K562 (cell line): ENCODE results near the gene MED17. TPM values are rescaled to one million over a fixed set of nuclear protein-coding genes. Genes with fewer than 3 reads are reported as not detected.

Experiments used
- ATAC-seq: fragments of 200-7000 bp; cut with Tn5 transposase; 3 replicates; pipeline ENCODE4 v1.9.1; 2020; ENCODE audit warnings: moderate library complexity
- Bru-seq: library from RNA; stranded (reverse); fragments of 400-500 nt; gene quantifications from one replicate; lab custom pipeline; 2021; lab: Mats Ljungman, UMichigan
- BruChase-seq, 2 experiments: library from RNA; stranded (reverse); fragments of 400-500 nt; gene quantifications; one replicate each; lab custom pipeline; 2021; lab: Mats Ljungman, UMichigan
- BruUV-seq: library from RNA; stranded (reverse); fragments of 400-500 nt; replicated peaks from 2 replicates; lab custom pipeline; 2021; lab: Mats Ljungman, UMichigan
- CTCF ChIA-PET: fragments of 300-600 bp; formaldehyde crosslinking; extraction: SDS; loops from one replicate; lab custom pipeline; 2021; ENCODE audit warnings: low intra/inter-chr PET ratio; lab: Yijun Ruan, JAX
- POLR2A ChIA-PET: fragments of 300-600, 350-650 bp; sonication (Branson Sonifier 250); formaldehyde crosslinking; extraction: SDS; loops from one replicate; lab custom pipeline; 2021; ENCODE audit warnings: antibody characterized with exemption, inconsistent platforms; lab: Yijun Ruan, JAX
- DNase-seq, 4 experiments: peaks; one replicate each; pipeline versions ENCODE4 v3.0.0 to v3.0.0-alpha.2; 2011 to 2018; ENCODE audit warnings: low spot score in 3 of 4, mixed read lengths in 3 of 4; ENCODE audit errors: extremely low read depth in 1 of 4
- FAIRE-seq: peaks from 2 replicates; lab custom pipeline; 2011; peaks lifted over from hg19 to GRCh38; lab: Jason Lieb, UNC
- H2AFZ ChIP-seq: 2 replicates; pipeline ENCODE4 v1.6.0; 2011; ENCODE audit warnings: low read depth, low read length, control low read depth, inconsistent platforms
- H3K27ac ChIP-seq: fragments of 200-600 bp; 3 replicates; pipeline ENCODE4 v1.8.0; 2011; ENCODE audit warnings: low read depth, mild to moderate bottlenecking, control low read depth, inconsistent platforms, low read length, moderate library complexity, mixed read lengths; ENCODE audit errors: extremely low read depth
- H3K27me3 ChIP-seq, 2 experiments: fragments of 300-600 bp in 1 of 2; 2 replicates in 1 of 2; 3 replicates in 1 of 2; pipeline versions ENCODE4 v1.6.0 to v1.8.0; 2011; ENCODE audit warnings: inconsistent platforms in 2 of 2, low read length in 2 of 2, mild to moderate bottlenecking in 1 of 2, mixed read lengths in 1 of 2, moderate library complexity in 1 of 2; ENCODE audit not compliant: control insufficient read depth in 2 of 2, insufficient read depth in 2 of 2
- H3K36me3 ChIP-seq: fragments of 300-600 bp; 3 replicates; pipeline ENCODE4 v1.8.0; 2011; ENCODE audit warnings: mild to moderate bottlenecking, low read length, inconsistent platforms; ENCODE audit not compliant: control insufficient read depth, insufficient read depth
- H3K4me1 ChIP-seq, 2 experiments: fragments of 200-600 bp in 1 of 2; replicated peaks in 1 of 2; 2 replicates in 1 of 2; 3 replicates in 1 of 2; pipeline versions ENCODE4 v1.5.1 to v1.8.0; 2011; ENCODE audit warnings: inconsistent platforms in 2 of 2, low read length in 2 of 2, mild to moderate bottlenecking in 1 of 2, mixed read lengths in 1 of 2, moderate library complexity in 1 of 2; ENCODE audit not compliant: control insufficient read depth in 2 of 2, insufficient read depth in 2 of 2
- H3K4me2 ChIP-seq: 2 replicates; pipeline ENCODE4 v1.6.1; 2011; ENCODE audit warnings: low read length, control low read depth, inconsistent platforms, mixed read lengths; ENCODE audit not compliant: insufficient read depth
- H3K4me3 ChIP-seq: fragments of 200-600 bp; sonication (generic), shearing (Covaris generic); 2 replicates; pipeline ENCODE4 v1.5.1; 2016; ENCODE audit warnings: control low read depth, inconsistent platforms
- H3K79me2 ChIP-seq: fragments of 200-600 bp; 3 replicates; pipeline ENCODE4 v1.8.0; 2011; ENCODE audit warnings: low read length, inconsistent platforms; ENCODE audit not compliant: control insufficient read depth, insufficient read depth
- H3K9ac ChIP-seq, 2 experiments: 2 replicates each; pipeline versions ENCODE4 v1.6.0 to v1.6.1; 2011; ENCODE audit warnings: low read depth in 2 of 2, low read length in 2 of 2, control low read depth in 1 of 2, inconsistent platforms in 1 of 2, mild to moderate bottlenecking in 1 of 2, mixed read lengths in 1 of 2; ENCODE audit not compliant: insufficient read depth in 1 of 2
- H3K9me1 ChIP-seq: one replicate; pipeline ENCODE4 v1.6.0; 2011; ENCODE audit warnings: inconsistent platforms, mild to moderate bottlenecking, low read length, moderate library complexity; ENCODE audit not compliant: control insufficient read depth, insufficient read depth
- H3K9me3 ChIP-seq: replicated peaks from 2 replicates; pipeline ENCODE4 v1.5.1; 2011; ENCODE audit warnings: low read depth, low read length, inconsistent platforms; ENCODE audit not compliant: control insufficient read depth, insufficient read depth
- H4K20me1 ChIP-seq: replicated peaks from 2 replicates; pipeline ENCODE4 v1.6.1; 2011; ENCODE audit warnings: low read length, inconsistent platforms, mixed read lengths; ENCODE audit not compliant: control insufficient read depth, insufficient read depth
- ELF4 ChIP-seq: fragments of 450-650 bp; formaldehyde crosslinking; IDR thresholded peaks from 2 replicates; pipeline ENCODE4 v1.4.0; 2022; ENCODE audit warnings: missing genetic modification characterization
- HDAC6 ChIP-seq: IDR thresholded peaks from 2 replicates; pipeline ENCODE4 v1.6.1; 2012; ENCODE audit warnings: low read depth, mild to moderate bottlenecking, control low read depth, inconsistent platforms, low read length, moderate library complexity
- HMGN3 ChIP-seq: IDR thresholded peaks from 2 replicates; pipeline ENCODE4 v1.6.1; 2011; ENCODE audit warnings: borderline replicate concordance, low read depth, mild to moderate bottlenecking, mixed read lengths, low read length; ENCODE audit not compliant: insufficient read length; ENCODE audit errors: extremely low read depth
- LCOR ChIP-seq: sonication (generic); formaldehyde crosslinking; IDR thresholded peaks from 2 replicates; pipeline ENCODE4 v1.8.0; 2022; ENCODE audit warnings: mild to moderate bottlenecking, missing genetic modification reagents
- MITF ChIP-seq: IDR thresholded peaks from 2 replicates; pipeline ENCODE4 v1.6.1; 2014; ENCODE audit warnings: antibody characterized with exemption
- NFE2 ChIP-seq: IDR thresholded peaks from 2 replicates; pipeline ENCODE4 v1.6.1; 2014; ENCODE audit warnings: antibody characterized with exemption, low read depth
- SREBF2 ChIP-seq: sonication (generic); formaldehyde crosslinking; IDR thresholded peaks from 2 replicates; pipeline ENCODE4 v1.4.0; 2020; ENCODE audit warnings: mild to moderate bottlenecking, missing genetic modification reagents
- ZNF140 ChIP-seq: fragments of 250-450 bp; sonication (Bioruptor Pico); IDR thresholded peaks from 2 replicates; pipeline ENCODE4 v1.8.0; 2021; ENCODE audit warnings: moderate library complexity, mild to moderate bottlenecking, inconsistent platforms
- ZNF316 ChIP-seq: fragments of 450-650 bp; IDR thresholded peaks from 2 replicates; pipeline ENCODE4 v1.6.1; 2016
- WGBS: fragments of 100-300 bp; shearing (Covaris generic); methylation state at CpG from one replicate; pipeline ENCODE4 v1.1.6; 2016; ENCODE audit warnings: low coverage, mixed read lengths; ENCODE audit not compliant: insufficient coverage; ENCODE audit errors: missing lambda C conversion rate; 5-methylcytosine and 5-hydroxymethylcytosine counted together
- in situ Hi-C: fragments of 300-500 bp; cut with MboI; formaldehyde crosslinking; loops from 4 replicates; pipeline ENCODE4 v1.15.0; 2018; ENCODE audit warnings: inconsistent platforms, mixed read lengths
- intact Hi-C: fragments of 100-400 bp; cut with micrococcal nuclease; formaldehyde crosslinking; loops from 2 replicates; pipeline ENCODE4 v1.14.2; 2022
- long read RNA-seq, 3 experiments: library from polyadenylated mRNA in 2 of 3; library from RNA in 1 of 3; unstranded in 2 of 3; stranded (forward) in 1 of 3; transcript quantifications; one replicate each; pipeline ENCODE4 v2.0.0, GENCODE V29; 2019 to 2022
- polyA minus RNA-seq, 3 experiments: library from RNA; depleted of rRNA, polyadenylated mRNA; stranded (reverse); fragments of >200 nt; gene quantifications; 2 replicates each; pipeline ENCODE4 v1.2.3, GENCODE V29; 2011
- polyA plus RNA-seq, 8 experiments: library from polyadenylated mRNA; depleted of rRNA in 4 of 8; stranded (reverse) in 5 of 8; unstranded in 3 of 8; fragments of >200 nt; fragmentation: Nextera tagmentation in 2 of 8; fragmentation: Illumina TruSeq in 1 of 8; extraction: Ambion mirVana in 2 of 8; extraction: Trizol in 1 of 8; gene quantifications; 2 replicates each; pipeline versions ENCODE4 v1.2.1 to v1.2.3, GENCODE V29; 2011 to 2014; ENCODE audit warnings: inconsistent platforms in 1 of 8, missing spikeins in 1 of 8
- total RNA-seq, 7 experiments: library from RNA; depleted of rRNA in 6 of 7; stranded (reverse); fragments of >200 nt in 6 of 7; fragmentation: Illumina TruSeq in 2 of 7; extraction: Trizol in 2 of 7; gene quantifications; 2 replicates each; pipeline versions ENCODE4 v1.2.1 to v1.2.3, GENCODE V29; 2011 to 2021; ENCODE audit warnings: low replicate concordance in 1 of 7
- TF ChIP-seq, protein P1 (sequence below): fragments of 450-650 bp; IDR thresholded peaks from 2 replicates; pipeline ENCODE4 v1.6.1; 2017; ENCODE audit warnings: antibody characterized with exemption
- TF ChIP-seq, protein P2 (sequence below): fragments of 450-650 bp; IDR thresholded peaks from 2 replicates; pipeline ENCODE4 v1.6.1; 2016; ENCODE audit warnings: antibody characterized with exemption

Gene MED17
- 55.0 and 121 TPM in 2 replicates for total RNA-seq (2011; cell fraction: chromatin; rRNA removed; ENCODE audit: low replicate concordance)
- total RNA-seq (2011; cell fraction: nucleolus; rRNA removed), result 36.2 and 37.2 TPM in 2 replicates
- 65.5 and 106 TPM in 2 replicates for total RNA-seq (2011; cell fraction: nucleoplasm; rRNA removed)
- 29.8 and 30.7 TPM in 2 replicates for total RNA-seq (2014; rRNA removed)
- total RNA-seq (2014; rRNA removed; fragmentation: Illumina TruSeq; extraction: Trizol), result 34.5 and 35.1 TPM in 2 replicates
- 31.5 and 32.4 TPM in 2 replicates for total RNA-seq (2015; rRNA removed; fragmentation: Illumina TruSeq; extraction: Trizol)
- total RNA-seq (2021), result 34.7 and 35.0 TPM in 2 replicates
- 20.3 and 22.0 TPM in 2 replicates for polyA plus RNA-seq (2011; rRNA removed)
- polyA plus RNA-seq (2011; cell fraction: cytosol; rRNA removed), result 7.8 and 8.2 TPM in 2 replicates
- 31.3 and 40.5 TPM in 2 replicates for polyA plus RNA-seq (2011; cell fraction: nucleus; rRNA removed)
- 12.7 and 15.4 TPM in 2 replicates for polyA plus RNA-seq (2012)
- 22.1 and 26.8 TPM in 2 replicates for polyA plus RNA-seq (2014; fragmentation: Illumina TruSeq; extraction: Trizol)
- 1 to 10 TPM; 6.7 to 7.7 TPM for polyA plus RNA-seq (2014; fragmentation: Nextera tagmentation; extraction: Ambion mirVana)
- polyA plus RNA-seq (2014; rRNA removed), result 21.5 and 21.7 TPM in 2 replicates
- polyA minus RNA-seq (2011; rRNA and poly(A)+ RNA removed), result 30.5 and 37.4 TPM in 2 replicates
- polyA minus RNA-seq (2011; cell fraction: cytosol; rRNA and poly(A)+ RNA removed), result 11.0 and 14.2 TPM in 2 replicates
- polyA minus RNA-seq (2011; cell fraction: nucleus; rRNA and poly(A)+ RNA removed), result 36.9 and 49.5 TPM in 2 replicates
- Bru-seq, nascent RNA, result percentile 78 among the genes with signal in this experiment
- BruChase-seq, experiment 1, labeled RNA remaining after a 2-hour chase, result percentile 77 among the genes with signal in this experiment
- percentile 75 among the genes with signal in this experiment for BruChase-seq, experiment 2, labeled RNA remaining after a 6-hour chase
- long read RNA-seq, experiment 1, full-length matches to known transcripts, result 71 of 75 reads
- long read RNA-seq, experiment 1, partial matches to known transcripts, result 0 of 75 reads
- long read RNA-seq, experiment 1, other reads (novel, unspliced or antisense), result 4 of 75 reads
- long read RNA-seq, experiment 2, full-length matches to known transcripts, result 5 of 9 reads
- long read RNA-seq, experiment 2, partial matches to known transcripts, result 1 of 9 reads
- long read RNA-seq, experiment 2, other reads (novel, unspliced or antisense), result 3 of 9 reads
- long read RNA-seq, experiment 3, full-length matches to known transcripts, result 19 of 20 reads
- long read RNA-seq, experiment 3, partial matches to known transcripts, result 1 of 20 reads
- long read RNA-seq, experiment 3, other reads (novel, unspliced or antisense), result 0 of 20 reads

DNA sequence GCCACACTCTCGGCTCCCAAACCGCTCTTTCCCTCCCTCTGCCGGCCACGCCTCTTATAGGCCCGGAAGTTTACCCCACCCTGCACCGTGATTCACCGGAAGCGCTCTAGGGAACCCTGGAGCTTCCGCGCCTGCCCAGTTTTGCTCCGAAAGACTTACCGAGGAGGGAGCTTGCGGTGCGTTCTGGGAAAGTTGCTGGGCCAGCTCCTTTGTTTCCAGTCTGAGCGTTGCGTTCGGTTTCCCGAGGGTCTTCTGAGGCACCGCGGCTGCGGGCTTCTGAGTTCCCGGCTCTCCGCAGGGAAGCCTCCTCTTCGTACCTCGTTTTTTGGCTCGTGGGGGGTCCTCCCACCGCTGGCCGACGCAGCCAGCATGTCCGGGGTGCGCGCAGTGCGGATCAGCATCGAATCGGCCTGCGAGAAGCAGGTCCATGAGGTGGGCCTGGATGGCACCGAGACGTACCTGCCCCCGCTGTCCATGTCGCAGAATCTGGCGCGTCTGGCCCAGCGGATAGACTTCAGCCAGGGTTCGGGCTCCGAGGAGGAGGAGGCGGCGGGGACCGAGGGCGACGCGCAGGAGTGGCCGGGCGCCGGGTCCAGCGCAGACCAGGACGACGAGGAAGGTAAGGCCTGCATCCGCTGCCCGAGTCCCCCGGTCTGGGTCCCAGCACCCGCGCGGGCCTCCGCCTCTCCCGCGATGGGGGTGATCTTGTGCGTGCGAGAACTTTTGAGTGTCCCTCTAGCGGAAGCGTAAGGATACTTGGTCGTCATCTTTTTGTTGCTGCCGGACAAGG lies at the start of gene MED17:
Gene MED17 (plus strand): TSS at position 138 of the 790 bp plus-strand sequence. CDS start 232 bp downstream, at position 370.
- Histone ChIP-seq H4K20me1 (peaks cover 10% of the 10 kb centered on the region), H2AFZ (peak within 1 kb of the TSS; percentile 97), H3K27ac (peak within 1 kb of the TSS; percentile 92), H3K36me3 (peaks cover 34% of the 10 kb centered on the region), H3K79me2 (peaks cover 61% of the 10 kb centered on the region), H3K9me3 (no peaks in the 10 kb centered on the region), H3K27me3 (no peaks in the 10 kb centered on the region), H3K4me3 (peak within 1 kb of the TSS; percentile 98), H3K4me1 (peaks cover 4 to 14% of the 10 kb centered on the region in 2 experiments), H3K9me1 (no peaks in the 10 kb centered on the region), H3K9ac (peak within 1 kb of the TSS; percentile 95 to 98), H3K4me2 (peak within 1 kb of the TSS; percentile 99)
- ATAC-seq (peak; percentile 96), FAIRE-seq (peak; percentile 96), DNase-seq (peak; percentile 83 to 96 (median 90))
- CTCF ChIA-PET, result no interaction called here
- WGBS, result under 1% methylated on average over 45 of the region's 72 CpGs
- in situ Hi-C loops, result no loop called here
- POLR2A ChIA-PET, result interaction anchor here (0.6 to 2.2 kb wide), 15 partner anchors 11 to 431 kb away, joined by 3 to 32 read pairs (median 3); partner anchors contain the start of genes C11orf54 and TAF1D
- BruUV-seq, result TSS peak; percentile 56
- intact Hi-C loops, result loop anchor here (1.0 to 2.0 kb wide), 2 partner anchors 43 to 124 kb away; partner anchors contain the start of genes C11orf54, CEP295 and TAF1D
- TF ChIP-seq, protein P1, sequence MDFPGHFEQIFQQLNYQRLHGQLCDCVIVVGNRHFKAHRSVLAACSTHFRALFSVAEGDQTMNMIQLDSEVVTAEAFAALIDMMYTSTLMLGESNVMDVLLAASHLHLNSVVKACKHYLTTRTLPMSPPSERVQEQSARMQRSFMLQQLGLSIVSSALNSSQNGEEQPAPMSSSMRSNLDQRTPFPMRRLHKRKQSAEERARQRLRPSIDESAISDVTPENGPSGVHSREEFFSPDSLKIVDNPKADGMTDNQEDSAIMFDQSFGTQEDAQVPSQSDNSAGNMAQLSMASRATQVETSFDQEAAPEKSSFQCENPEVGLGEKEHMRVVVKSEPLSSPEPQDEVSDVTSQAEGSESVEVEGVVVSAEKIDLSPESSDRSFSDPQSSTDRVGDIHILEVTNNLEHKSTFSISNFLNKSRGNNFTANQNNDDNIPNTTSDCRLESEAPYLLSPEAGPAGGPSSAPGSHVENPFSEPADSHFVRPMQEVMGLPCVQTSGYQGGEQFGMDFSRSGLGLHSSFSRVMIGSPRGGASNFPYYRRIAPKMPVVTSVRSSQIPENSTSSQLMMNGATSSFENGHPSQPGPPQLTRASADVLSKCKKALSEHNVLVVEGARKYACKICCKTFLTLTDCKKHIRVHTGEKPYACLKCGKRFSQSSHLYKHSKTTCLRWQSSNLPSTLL, result no peak
- TF ChIP-seq ELF4 (CRISPR knock-in tag), result no peak
- TF ChIP-seq, protein P2, sequence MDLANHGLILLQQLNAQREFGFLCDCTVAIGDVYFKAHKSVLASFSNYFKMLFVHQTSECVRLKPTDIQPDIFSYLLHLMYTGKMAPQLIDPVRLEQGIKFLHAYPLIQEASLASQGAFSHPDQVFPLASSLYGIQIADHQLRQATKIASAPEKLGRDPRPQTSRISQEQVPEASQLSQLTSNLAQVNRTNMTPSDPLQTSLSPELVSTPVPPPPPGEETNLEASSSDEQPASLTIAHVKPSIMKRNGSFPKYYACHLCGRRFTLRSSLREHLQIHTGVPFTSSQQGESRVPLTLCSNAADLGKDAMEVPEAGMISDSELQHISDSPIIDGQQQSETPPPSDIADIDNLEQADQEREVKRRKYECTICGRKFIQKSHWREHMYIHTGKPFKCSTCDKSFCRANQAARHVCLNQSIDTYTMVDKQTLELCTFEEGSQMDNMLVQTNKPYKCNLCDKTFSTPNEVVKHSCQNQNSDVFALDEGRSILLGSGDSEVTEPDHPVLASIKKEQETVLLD, result no peak
- no peak for TF ChIP-seq SREBF2 (CRISPR knock-in tag)
- TF ChIP-seq MITF, result no peak
- peak; percentile 19; the same call in 1 of the 2 replicates for TF ChIP-seq ZNF316
- TF ChIP-seq HMGN3, result no peak
- peak; percentile 46 for TF ChIP-seq LCOR (CRISPR knock-in tag)
- 0 out of 2 replicates have a peak, but pooled peaks have one; percentile 1 for TF ChIP-seq NFE2
- no peak for TF ChIP-seq HDAC6
- TF ChIP-seq ZNF140, result no peak
